GM12878 (cell line): ENCODE data around the gene OR5M10.

Experiments
- CEBPB ChIP-seq, 2 experiments: fragments of 150-350 bp in 1 of 2; IDR thresholded peaks; 2 replicates each; pipeline ENCODE4 v1.6.1; 2012 to 2014; ENCODE audit warnings: low read depth in 2 of 2, low read length in 2 of 2, borderline replicate concordance in 1 of 2, inconsistent platforms in 1 of 2
- GABPA ChIP-seq: IDR thresholded peaks from 2 replicates; pipeline ENCODE4 v1.6.1; 2014; ENCODE audit warnings: antibody characterized with exemption, low read depth, mild to moderate bottlenecking, inconsistent platforms
- LARP7 ChIP-seq: fragments of 450-650 bp; IDR thresholded peaks from 2 replicates; pipeline ENCODE4 v1.6.1; 2017; ENCODE audit warnings: mild to moderate bottlenecking
- MXI1 ChIP-seq: fragments of 150-350 bp; IDR thresholded peaks from 2 replicates; pipeline ENCODE4 v1.6.1; 2011; ENCODE audit warnings: low read depth, mild to moderate bottlenecking, inconsistent platforms, low read length, improper control_type of control experiment
- NR2C2 ChIP-seq: IDR thresholded peaks from 2 replicates; pipeline ENCODE4 v1.6.1; 2011; ENCODE audit warnings: borderline replicate concordance, low read depth; ENCODE audit not compliant: control insufficient read depth, insufficient read length
- POLR2A ChIP-seq: IDR thresholded peaks from 2 replicates; pipeline ENCODE4 v1.6.1; 2011; ENCODE audit warnings: low read depth, mild to moderate bottlenecking, low read length
- POLR2AphosphoS2 ChIP-seq: IDR thresholded peaks from 2 replicates; pipeline ENCODE4 v1.6.1; 2011; ENCODE audit warnings: low read depth, mild to moderate bottlenecking, low read length, improper control_type of control experiment, moderate library complexity
- SREBF2 ChIP-seq: IDR thresholded peaks from 2 replicates; pipeline ENCODE4 v1.6.1; 2012; ENCODE audit warnings: mild to moderate bottlenecking, low read length
- SRF ChIP-seq, 2 experiments: IDR thresholded peaks; 2 replicates each; pipeline ENCODE4 v1.6.1; 2011; ENCODE audit warnings: low read depth in 2 of 2, low read length in 2 of 2, mild to moderate bottlenecking in 1 of 2, moderate library complexity in 1 of 2
- TCF12 ChIP-seq: IDR thresholded peaks from 2 replicates; pipeline ENCODE4 v1.6.1; 2011; ENCODE audit warnings: low read depth, mild to moderate bottlenecking, low read length
- TF ChIP-seq, protein P1 (sequence below): fragments of 450-650 bp; IDR thresholded peaks from 2 replicates; pipeline ENCODE4 v1.6.1; 2017; ENCODE audit warnings: mild to moderate bottlenecking
- TF ChIP-seq, protein P2 (sequence below), 3 experiments: IDR thresholded peaks in 2 of 3; conservative IDR thresholded peaks in 1 of 3; 2 replicates each; pipeline ENCODE4 v1.5.1; 2011; ENCODE audit warnings: low read depth in 3 of 3, low read length in 3 of 3, mild to moderate bottlenecking in 3 of 3, control low read depth in 2 of 3, moderate library complexity in 2 of 3, inconsistent platforms in 1 of 3, mixed read lengths in 1 of 3; ENCODE audit not compliant: control insufficient read depth in 2 of 3, insufficient read depth in 1 of 3; ENCODE audit errors: extremely low read depth in 1 of 3
- TF ChIP-seq, protein P3 (sequence below): fragments of 450-650 bp; IDR thresholded peaks from 2 replicates; pipeline ENCODE4 v1.6.1; 2017; ENCODE audit warnings: mild to moderate bottlenecking, low read depth, inconsistent platforms; ENCODE audit not compliant: poor library complexity, severe bottlenecking
- TF ChIP-seq, protein P4 (sequence below): fragments of 450-650 bp; IDR thresholded peaks from 2 replicates; pipeline ENCODE4 v1.6.1; 2017; ENCODE audit warnings: low read depth, mild to moderate bottlenecking, moderate library complexity

DNA sequence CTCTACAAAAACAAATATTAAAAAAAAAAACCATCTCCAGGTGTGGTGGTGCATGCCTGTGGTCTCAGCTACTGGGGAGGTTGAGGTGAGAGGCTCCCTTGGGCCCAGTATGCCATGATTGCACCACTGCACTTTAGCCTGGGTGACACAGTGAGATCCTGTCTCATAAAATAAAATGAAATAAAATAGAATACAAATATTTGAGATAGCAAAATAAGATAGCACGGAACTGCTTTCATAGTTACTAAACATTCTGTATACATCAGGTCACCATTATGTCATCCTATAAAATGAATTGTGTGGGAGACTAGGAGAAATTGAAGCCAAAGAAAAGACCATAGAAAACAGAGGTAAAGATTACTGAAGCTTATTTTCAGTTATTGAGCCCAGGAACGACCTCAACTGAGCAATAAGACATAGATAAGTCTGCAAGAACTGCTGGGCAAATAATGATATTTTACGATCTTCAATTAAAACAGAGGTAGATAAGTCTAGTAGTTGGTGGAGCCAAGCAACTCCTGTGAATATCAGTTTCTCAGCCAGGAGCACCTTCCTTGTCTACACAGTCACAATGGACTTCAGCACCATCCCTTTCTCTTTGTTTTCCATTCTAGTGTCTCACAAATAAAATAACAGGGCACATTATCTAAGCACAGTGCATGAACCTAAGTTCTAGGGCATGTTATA lies 44.3 kb downstream of the OR5M10 start:
- no peak for TF ChIP-seq POLR2A
- no peak for TF ChIP-seq SREBF2
- TF ChIP-seq TCF12 = no peak
- TF ChIP-seq, protein P1, sequence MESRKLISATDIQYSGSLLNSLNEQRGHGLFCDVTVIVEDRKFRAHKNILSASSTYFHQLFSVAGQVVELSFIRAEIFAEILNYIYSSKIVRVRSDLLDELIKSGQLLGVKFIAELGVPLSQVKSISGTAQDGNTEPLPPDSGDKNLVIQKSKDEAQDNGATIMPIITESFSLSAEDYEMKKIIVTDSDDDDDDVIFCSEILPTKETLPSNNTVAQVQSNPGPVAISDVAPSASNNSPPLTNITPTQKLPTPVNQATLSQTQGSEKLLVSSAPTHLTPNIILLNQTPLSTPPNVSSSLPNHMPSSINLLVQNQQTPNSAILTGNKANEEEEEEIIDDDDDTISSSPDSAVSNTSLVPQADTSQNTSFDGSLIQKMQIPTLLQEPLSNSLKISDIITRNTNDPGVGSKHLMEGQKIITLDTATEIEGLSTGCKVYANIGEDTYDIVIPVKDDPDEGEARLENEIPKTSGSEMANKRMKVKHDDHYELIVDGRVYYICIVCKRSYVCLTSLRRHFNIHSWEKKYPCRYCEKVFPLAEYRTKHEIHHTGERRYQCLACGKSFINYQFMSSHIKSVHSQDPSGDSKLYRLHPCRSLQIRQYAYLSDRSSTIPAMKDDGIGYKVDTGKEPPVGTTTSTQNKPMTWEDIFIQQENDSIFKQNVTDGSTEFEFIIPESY = no peak
- no peak for TF ChIP-seq LARP7
- TF ChIP-seq, protein P2, sequence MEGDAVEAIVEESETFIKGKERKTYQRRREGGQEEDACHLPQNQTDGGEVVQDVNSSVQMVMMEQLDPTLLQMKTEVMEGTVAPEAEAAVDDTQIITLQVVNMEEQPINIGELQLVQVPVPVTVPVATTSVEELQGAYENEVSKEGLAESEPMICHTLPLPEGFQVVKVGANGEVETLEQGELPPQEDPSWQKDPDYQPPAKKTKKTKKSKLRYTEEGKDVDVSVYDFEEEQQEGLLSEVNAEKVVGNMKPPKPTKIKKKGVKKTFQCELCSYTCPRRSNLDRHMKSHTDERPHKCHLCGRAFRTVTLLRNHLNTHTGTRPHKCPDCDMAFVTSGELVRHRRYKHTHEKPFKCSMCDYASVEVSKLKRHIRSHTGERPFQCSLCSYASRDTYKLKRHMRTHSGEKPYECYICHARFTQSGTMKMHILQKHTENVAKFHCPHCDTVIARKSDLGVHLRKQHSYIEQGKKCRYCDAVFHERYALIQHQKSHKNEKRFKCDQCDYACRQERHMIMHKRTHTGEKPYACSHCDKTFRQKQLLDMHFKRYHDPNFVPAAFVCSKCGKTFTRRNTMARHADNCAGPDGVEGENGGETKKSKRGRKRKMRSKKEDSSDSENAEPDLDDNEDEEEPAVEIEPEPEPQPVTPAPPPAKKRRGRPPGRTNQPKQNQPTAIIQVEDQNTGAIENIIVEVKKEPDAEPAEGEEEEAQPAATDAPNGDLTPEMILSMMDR (IDR thresholded peaks at IDR 0.05 in 2 of 3, conservative IDR thresholded peaks at IDR 0.05 in 1 of 3; ENCODE audit: control insufficient read depth in 2 of 3, extremely low read depth in 1 of 3, insufficient read depth in 1 of 3, low read depth in 3 of 3, low read length in 3 of 3) = no peak
- TF ChIP-seq, protein P3, sequence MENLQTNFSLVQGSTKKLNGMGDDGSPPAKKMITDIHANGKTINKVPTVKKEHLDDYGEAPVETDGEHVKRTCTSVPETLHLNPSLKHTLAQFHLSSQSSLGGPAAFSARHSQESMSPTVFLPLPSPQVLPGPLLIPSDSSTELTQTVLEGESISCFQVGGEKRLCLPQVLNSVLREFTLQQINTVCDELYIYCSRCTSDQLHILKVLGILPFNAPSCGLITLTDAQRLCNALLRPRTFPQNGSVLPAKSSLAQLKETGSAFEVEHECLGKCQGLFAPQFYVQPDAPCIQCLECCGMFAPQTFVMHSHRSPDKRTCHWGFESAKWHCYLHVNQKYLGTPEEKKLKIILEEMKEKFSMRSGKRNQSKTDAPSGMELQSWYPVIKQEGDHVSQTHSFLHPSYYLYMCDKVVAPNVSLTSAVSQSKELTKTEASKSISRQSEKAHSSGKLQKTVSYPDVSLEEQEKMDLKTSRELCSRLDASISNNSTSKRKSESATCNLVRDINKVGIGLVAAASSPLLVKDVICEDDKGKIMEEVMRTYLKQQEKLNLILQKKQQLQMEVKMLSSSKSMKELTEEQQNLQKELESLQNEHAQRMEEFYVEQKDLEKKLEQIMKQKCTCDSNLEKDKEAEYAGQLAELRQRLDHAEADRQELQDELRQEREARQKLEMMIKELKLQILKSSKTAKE = no peak
- no peak for TF ChIP-seq POLR2AphosphoS2
- no peak for TF ChIP-seq SRF (IDR thresholded peaks at IDR 0.05; ENCODE audit: low read depth in 2 of 2, low read length in 2 of 2)
- TF ChIP-seq CEBPB (IDR thresholded peaks at IDR 0.05; ENCODE audit: borderline replicate concordance in 1 of 2, low read depth in 2 of 2, low read length in 2 of 2) = no peak
- no peak for TF ChIP-seq GABPA
- TF ChIP-seq MXI1 = no peak
- TF ChIP-seq, protein P4, sequence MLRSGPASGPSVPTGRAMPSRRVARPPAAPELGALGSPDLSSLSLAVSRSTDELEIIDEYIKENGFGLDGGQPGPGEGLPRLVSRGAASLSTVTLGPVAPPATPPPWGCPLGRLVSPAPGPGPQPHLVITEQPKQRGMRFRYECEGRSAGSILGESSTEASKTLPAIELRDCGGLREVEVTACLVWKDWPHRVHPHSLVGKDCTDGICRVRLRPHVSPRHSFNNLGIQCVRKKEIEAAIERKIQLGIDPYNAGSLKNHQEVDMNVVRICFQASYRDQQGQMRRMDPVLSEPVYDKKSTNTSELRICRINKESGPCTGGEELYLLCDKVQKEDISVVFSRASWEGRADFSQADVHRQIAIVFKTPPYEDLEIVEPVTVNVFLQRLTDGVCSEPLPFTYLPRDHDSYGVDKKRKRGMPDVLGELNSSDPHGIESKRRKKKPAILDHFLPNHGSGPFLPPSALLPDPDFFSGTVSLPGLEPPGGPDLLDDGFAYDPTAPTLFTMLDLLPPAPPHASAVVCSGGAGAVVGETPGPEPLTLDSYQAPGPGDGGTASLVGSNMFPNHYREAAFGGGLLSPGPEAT = no peak
- no peak for TF ChIP-seq NR2C2
